K562 (cell line): ENCODE results near the gene MTHFSD. TPM values are rescaled to one million over a fixed set of nuclear protein-coding genes. Genes with fewer than 3 reads are reported as not detected.

Experiments used
- BHLHE40 ChIP-seq: IDR thresholded peaks from 2 replicates; pipeline ENCODE4 v1.6.1; 2011; ENCODE audit warnings: low read length, improper control_type of control experiment
- BMI1 ChIP-seq: fragments of 150-350 bp; IDR thresholded peaks from 2 replicates; pipeline ENCODE4 v1.6.1; 2014; ENCODE audit warnings: low read length
- ELF1 ChIP-seq: fragments of 200-800 bp; sonication (Bioruptor generic); IDR thresholded peaks from 2 replicates; pipeline ENCODE4 v1.6.1; 2016; ENCODE audit warnings: missing genetic modification characterization, missing compliant biosample characterization
- FOXJ3 ChIP-seq: sonication (generic); formaldehyde crosslinking; IDR thresholded peaks from 2 replicates; pipeline ENCODE4 v1.4.0; 2020; ENCODE audit warnings: mild to moderate bottlenecking, missing genetic modification reagents
- HOXB6 ChIP-seq: fragments of 250-450 bp; sonication (Bioruptor Pico); IDR thresholded peaks from 2 replicates; pipeline ENCODE4 v1.5.1; 2022; ENCODE audit warnings: mild to moderate bottlenecking, borderline replicate concordance
- XRCC3 ChIP-seq: fragments of 450-650 bp; IDR thresholded peaks from 2 replicates; pipeline ENCODE4 v1.6.1; 2017; ENCODE audit warnings: mild to moderate bottlenecking, moderate library complexity
- ZNF764 ChIP-seq: fragments of 250-450 bp; sonication (Bioruptor Pico); IDR thresholded peaks from 2 replicates; pipeline ENCODE4 v1.4.0; 2020; ENCODE audit warnings: low read depth, mild to moderate bottlenecking, moderate library complexity
- polyA plus RNA-seq, 8 experiments: library from polyadenylated mRNA; depleted of rRNA in 4 of 8; stranded (reverse) in 5 of 8; unstranded in 3 of 8; fragments of >200 nt; fragmentation: Nextera tagmentation in 2 of 8; fragmentation: Illumina TruSeq in 1 of 8; extraction: Ambion mirVana in 2 of 8; extraction: Trizol in 1 of 8; gene quantifications; 2 replicates each; pipeline versions ENCODE4 v1.2.1 to v1.2.3, GENCODE V29; 2011 to 2014; ENCODE audit warnings: inconsistent platforms in 1 of 8, missing spikeins in 1 of 8
- total RNA-seq, 7 experiments: library from RNA; depleted of rRNA in 6 of 7; stranded (reverse); fragments of >200 nt in 6 of 7; fragmentation: Illumina TruSeq in 2 of 7; extraction: Trizol in 2 of 7; gene quantifications; 2 replicates each; pipeline versions ENCODE4 v1.2.1 to v1.2.3, GENCODE V29; 2011 to 2021; ENCODE audit warnings: low replicate concordance in 1 of 7
- TF ChIP-seq, protein P1 (sequence below): fragments of 200-600 bp; sonication (generic); IDR thresholded peaks from one replicate; pipeline ENCODE4 v1.6.1; 2012; ENCODE audit warnings: mild to moderate bottlenecking, low read depth, low read length, inconsistent platforms
- TF ChIP-seq, protein P2 (sequence below): fragments of 250-450 bp; sonication (Bioruptor Pico); IDR thresholded peaks from 2 replicates; pipeline ENCODE4 v1.8.0; 2022; ENCODE audit warnings: inconsistent platforms, mild to moderate bottlenecking, moderate library complexity, borderline replicate concordance

MTHFSD gene
- total and polyA plus RNA-seq, 9 of the 15 experiments (the other 6 are each of a cell fraction or from before 2014, with no cell fraction given): 3.2 to 20.2 (median 12.0) TPM

DNA sequence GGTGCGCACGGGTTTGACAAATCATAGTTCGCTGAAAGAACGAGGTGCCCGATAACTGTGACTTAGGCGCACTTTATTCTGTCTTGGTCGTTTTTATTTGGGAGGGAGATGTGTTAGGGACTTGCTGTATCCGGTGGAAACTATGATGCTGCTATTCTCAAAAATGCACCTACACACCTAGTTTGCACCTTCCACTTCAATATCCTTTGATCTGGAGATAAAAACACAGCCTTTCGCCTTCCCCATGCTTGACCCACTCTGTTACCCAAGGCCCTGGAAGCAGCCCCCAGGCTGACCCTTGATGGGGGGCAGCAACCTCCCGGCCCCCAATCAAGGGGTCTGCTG, 59.7 kb downstream of the MTHFSD start (continued):
- TF ChIP-seq, protein P1, sequence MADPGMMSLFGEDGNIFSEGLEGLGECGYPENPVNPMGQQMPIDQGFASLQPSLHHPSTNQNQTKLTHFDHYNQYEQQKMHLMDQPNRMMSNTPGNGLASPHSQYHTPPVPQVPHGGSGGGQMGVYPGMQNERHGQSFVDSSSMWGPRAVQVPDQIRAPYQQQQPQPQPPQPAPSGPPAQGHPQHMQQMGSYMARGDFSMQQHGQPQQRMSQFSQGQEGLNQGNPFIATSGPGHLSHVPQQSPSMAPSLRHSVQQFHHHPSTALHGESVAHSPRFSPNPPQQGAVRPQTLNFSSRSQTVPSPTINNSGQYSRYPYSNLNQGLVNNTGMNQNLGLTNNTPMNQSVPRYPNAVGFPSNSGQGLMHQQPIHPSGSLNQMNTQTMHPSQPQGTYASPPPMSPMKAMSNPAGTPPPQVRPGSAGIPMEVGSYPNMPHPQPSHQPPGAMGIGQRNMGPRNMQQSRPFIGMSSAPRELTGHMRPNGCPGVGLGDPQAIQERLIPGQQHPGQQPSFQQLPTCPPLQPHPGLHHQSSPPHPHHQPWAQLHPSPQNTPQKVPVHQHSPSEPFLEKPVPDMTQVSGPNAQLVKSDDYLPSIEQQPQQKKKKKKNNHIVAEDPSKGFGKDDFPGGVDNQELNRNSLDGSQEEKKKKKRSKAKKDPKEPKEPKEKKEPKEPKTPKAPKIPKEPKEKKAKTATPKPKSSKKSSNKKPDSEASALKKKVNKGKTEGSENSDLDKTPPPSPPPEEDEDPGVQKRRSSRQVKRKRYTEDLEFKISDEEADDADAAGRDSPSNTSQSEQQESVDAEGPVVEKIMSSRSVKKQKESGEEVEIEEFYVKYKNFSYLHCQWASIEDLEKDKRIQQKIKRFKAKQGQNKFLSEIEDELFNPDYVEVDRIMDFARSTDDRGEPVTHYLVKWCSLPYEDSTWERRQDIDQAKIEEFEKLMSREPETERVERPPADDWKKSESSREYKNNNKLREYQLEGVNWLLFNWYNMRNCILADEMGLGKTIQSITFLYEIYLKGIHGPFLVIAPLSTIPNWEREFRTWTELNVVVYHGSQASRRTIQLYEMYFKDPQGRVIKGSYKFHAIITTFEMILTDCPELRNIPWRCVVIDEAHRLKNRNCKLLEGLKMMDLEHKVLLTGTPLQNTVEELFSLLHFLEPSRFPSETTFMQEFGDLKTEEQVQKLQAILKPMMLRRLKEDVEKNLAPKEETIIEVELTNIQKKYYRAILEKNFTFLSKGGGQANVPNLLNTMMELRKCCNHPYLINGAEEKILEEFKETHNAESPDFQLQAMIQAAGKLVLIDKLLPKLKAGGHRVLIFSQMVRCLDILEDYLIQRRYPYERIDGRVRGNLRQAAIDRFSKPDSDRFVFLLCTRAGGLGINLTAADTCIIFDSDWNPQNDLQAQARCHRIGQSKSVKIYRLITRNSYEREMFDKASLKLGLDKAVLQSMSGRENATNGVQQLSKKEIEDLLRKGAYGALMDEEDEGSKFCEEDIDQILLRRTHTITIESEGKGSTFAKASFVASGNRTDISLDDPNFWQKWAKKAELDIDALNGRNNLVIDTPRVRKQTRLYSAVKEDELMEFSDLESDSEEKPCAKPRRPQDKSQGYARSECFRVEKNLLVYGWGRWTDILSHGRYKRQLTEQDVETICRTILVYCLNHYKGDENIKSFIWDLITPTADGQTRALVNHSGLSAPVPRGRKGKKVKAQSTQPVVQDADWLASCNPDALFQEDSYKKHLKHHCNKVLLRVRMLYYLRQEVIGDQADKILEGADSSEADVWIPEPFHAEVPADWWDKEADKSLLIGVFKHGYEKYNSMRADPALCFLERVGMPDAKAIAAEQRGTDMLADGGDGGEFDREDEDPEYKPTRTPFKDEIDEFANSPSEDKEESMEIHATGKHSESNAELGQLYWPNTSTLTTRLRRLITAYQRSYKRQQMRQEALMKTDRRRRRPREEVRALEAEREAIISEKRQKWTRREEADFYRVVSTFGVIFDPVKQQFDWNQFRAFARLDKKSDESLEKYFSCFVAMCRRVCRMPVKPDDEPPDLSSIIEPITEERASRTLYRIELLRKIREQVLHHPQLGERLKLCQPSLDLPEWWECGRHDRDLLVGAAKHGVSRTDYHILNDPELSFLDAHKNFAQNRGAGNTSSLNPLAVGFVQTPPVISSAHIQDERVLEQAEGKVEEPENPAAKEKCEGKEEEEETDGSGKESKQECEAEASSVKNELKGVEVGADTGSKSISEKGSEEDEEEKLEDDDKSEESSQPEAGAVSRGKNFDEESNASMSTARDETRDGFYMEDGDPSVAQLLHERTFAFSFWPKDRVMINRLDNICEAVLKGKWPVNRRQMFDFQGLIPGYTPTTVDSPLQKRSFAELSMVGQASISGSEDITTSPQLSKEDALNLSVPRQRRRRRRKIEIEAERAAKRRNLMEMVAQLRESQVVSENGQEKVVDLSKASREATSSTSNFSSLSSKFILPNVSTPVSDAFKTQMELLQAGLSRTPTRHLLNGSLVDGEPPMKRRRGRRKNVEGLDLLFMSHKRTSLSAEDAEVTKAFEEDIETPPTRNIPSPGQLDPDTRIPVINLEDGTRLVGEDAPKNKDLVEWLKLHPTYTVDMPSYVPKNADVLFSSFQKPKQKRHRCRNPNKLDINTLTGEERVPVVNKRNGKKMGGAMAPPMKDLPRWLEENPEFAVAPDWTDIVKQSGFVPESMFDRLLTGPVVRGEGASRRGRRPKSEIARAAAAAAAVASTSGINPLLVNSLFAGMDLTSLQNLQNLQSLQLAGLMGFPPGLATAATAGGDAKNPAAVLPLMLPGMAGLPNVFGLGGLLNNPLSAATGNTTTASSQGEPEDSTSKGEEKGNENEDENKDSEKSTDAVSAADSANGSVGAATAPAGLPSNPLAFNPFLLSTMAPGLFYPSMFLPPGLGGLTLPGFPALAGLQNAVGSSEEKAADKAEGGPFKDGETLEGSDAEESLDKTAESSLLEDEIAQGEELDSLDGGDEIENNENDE: no peak
- no peak for TF ChIP-seq FOXJ3 (CRISPR knock-in tag)
- TF ChIP-seq ELF1 (tag): no peak
- no peak for TF ChIP-seq BHLHE40
- TF ChIP-seq BMI1: no peak
- TF ChIP-seq ZNF764 (CRISPR knock-in tag): no peak
- no peak for TF ChIP-seq XRCC3
- TF ChIP-seq, protein P2, sequence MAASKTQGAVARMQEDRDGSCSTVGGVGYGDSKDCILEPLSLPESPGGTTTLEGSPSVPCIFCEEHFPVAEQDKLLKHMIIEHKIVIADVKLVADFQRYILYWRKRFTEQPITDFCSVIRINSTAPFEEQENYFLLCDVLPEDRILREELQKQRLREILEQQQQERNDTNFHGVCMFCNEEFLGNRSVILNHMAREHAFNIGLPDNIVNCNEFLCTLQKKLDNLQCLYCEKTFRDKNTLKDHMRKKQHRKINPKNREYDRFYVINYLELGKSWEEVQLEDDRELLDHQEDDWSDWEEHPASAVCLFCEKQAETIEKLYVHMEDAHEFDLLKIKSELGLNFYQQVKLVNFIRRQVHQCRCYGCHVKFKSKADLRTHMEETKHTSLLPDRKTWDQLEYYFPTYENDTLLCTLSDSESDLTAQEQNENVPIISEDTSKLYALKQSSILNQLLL: no peak
- TF ChIP-seq HOXB6: no peak
